Stimulated activated CD4-positive, alpha-beta T cell treated with anti-CD3 and anti-CD28 coated beads, Interleukin-2, amount 100 ng/mL, for 4 hours (primary cell): ENCODE measurements around the gene PLA2G6.
"Not testable (repeated sequence)": the region's sequence is repeated elsewhere in the genome, so short reads cannot be mapped to it uniquely, and the experiment has no call there.

ENCODE experiments used
- DNase-seq: peaks from one replicate; pipeline ENCODE4 v3.0.0-alpha.2; 2020; ENCODE audit warnings: low read depth

Gene PLA2G6

DNA sequence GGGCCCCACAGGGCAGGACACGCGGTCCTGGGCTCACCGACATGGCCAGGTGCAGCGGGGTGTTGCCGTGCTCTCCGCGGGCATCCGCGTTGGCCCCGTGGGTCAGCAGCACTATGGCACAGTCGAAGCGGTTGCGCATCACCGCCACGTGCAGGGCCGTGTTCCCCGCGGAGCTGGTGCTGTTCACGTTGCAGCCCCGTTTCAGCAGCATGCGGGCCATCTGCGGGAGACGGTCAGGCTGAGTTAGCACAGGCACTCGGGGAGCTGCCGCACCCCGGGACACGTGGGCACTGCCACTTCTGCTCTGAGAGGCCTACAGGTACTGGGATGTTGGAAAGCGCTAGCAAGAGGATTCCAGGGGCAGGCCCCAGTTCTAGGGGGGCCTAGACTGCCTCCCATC is 48.8 kb downstream of the PLA2G6 start:
- no peak for DNase-seq

DNA sequence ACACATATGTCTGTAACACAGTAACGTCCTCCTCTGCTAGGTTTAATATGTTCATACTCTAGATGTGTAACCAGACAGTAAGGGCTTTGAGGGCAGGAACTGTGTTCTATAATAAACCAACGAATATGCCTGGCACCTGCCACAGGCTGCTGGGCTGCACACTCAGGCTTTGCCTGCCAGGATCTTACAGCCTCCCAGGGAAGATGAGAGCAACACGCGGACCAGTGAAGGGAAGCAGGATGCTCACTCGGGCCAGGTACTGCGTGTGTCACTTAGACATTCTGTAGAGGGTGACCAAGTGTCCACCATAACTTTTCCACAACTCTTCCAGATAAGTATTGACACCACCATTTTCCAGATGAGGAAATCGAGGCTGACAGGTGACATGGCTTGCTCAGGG is 49.5 kb downstream of the PLA2G6 start:
- no peak for DNase-seq

DNA sequence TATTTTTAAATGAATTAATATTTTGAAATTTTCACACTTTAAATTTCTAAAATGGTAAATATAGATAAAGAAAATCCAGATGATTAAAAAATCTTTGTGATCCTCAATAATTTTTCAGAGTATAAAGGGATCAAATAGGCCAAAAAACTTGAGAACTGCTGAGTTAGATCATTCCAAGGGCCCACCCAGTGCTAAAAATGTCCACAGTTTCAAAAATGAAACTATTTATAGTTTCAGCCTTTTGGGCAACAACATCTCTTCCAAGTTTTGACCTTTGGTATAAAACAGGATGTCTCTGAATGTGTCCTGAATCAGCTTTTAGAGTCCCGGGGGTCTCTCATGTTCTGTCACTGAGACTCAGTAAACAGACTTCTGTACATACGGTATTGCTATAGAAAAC is 50.2 kb downstream of the PLA2G6 start:
- no peak for DNase-seq

DNA sequence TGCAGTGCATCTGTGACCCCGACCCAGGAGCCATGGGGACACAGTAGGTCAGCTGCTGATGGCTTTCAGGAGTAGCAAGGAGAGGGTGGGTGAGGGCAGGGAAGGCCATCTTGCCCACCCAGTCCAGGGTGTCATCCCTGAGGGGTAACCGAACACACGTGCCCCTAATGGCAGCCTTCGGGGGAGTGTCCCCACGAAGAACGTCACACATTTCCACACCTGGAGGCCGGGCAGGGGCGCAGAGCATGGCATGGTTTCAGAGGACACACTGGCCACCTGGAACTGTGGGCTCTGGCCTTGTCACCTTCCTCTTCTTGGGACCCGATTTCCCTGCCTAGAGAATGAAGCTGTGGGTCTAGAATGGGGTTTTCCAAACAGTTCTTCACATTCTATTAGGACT is 51.8 kb downstream of the PLA2G6 start:
- DNase-seq, result no peak

DNA sequence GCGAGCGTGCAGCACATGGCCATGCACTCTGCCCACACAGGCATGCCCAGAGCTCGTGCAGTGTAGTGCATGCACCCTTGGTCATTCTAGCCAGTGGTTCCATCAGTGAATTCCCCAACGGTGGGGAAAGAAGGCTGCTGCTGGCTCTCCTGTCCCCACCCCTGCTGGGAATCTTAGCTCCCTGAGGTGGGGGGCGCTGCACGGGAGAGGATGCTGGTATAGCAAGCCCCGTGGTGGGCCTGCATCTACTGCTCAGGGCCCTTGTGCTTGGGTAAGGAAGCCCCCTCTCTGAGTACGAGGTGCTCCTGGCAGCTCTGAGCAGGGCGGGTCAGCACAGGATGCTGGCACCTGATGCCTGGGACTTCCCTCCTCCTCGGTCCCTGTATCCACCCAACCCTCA is 52.6 kb downstream of the PLA2G6 start:
- no peak for DNase-seq

DNA sequence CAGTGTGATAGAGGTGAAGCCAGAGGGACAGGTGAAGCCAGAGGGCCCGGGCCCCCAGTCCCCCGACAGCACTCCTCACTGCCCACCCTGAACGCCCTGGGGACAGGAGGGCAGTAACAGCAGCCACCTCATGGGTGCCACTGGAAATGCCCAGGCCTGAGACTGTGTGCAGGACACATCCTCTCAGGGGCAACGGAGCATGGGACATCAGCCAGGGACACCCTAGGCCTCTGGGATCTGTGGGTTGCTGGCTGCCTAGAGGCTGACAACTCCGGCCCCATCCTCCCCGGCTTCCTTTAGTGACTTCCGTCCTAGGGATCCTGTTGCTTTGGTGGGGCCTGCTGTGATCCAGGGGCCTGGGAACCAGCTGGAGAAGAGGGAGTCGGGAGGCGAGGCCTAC is 53.8 kb downstream of the PLA2G6 start:
- DNase-seq, result no peak

DNA sequence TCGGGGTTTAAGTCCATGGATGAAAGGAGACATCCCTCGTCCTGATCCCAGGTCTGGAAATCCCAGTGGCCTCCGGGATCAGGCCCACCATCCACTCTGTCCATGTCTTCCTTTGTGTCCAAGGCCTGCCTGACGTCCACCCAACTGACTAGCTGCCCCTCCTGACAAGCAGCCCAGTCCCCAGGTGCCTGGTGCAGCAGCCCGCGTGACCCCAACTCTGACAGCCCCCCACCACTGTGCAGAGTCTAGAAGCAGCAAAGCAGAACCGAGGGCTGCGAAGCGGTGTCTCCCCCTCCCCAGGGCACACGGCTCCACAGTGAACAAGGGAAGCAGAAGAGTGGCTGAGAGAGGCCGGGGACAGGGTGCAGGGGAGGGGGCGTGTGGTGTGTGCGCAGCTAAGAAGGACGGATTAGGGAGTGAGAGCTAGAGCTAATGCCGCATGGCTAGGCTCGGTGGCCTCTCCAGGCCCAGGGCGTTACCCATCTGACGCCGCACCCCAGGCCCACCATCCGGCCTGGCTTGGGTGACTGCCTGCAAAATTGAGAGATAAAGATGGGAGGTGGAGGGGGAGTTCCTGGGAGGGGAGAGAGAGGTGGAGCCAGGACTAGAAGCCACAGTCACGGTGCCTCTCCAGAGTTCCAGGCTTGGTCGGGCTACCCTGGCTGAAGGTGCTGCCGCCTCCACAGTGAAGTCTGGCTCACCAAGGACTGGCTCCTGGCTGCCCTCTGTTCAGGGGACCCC is 54.5 kb downstream of the PLA2G6 start:
- no peak for DNase-seq

DNA sequence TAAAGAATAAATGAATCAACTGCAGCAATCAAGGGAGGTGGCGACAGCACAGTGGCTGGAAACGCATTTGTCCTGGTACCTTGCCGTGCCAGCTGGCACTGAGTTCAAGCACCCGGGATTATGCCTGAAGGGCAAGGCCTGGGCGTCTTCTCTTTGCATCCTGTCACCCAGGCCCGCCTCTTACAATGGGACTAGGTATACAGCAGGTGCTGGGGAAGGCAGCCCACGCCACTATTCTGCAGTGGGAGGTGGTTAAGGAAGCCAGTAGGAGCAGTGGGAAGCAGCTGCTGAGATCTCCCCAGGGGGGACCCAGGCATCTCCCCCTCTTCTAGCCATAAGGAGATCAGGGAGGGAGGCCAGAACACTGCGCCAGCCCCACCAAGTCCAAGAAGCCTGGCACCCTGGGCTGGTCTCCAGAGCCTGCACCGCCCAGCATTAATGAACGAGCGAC is 55.9 kb downstream of the PLA2G6 start:
- no peak for DNase-seq

DNA sequence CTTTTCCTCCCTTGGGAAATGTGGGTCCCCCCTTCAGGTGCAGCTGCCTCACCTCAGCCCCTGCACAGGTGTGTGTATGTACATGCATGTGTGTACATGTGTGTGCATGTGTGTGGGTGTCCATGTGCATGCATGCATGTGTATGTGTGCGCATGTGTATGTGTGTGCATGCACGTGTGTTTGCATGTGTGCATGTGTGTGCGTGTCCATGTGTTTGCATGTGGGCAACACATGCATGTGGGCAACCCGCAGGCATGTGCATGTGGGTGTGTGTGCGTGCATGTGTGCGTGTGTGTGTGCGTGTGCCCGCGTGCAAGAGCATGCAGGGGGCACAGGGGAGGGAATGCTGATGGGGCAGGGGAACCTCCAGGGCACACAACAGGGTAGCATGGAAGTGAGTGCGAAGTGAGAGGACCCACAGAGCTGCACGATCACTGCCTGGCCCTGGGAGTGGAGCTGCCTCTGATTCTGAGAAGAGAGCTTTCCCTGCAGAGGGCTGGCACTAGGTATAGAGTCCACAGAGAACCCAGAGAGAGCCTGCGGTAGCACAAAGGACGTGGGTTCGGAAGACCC is 56.5 kb downstream of the PLA2G6 start:
- DNase-seq, result no peak

DNA sequence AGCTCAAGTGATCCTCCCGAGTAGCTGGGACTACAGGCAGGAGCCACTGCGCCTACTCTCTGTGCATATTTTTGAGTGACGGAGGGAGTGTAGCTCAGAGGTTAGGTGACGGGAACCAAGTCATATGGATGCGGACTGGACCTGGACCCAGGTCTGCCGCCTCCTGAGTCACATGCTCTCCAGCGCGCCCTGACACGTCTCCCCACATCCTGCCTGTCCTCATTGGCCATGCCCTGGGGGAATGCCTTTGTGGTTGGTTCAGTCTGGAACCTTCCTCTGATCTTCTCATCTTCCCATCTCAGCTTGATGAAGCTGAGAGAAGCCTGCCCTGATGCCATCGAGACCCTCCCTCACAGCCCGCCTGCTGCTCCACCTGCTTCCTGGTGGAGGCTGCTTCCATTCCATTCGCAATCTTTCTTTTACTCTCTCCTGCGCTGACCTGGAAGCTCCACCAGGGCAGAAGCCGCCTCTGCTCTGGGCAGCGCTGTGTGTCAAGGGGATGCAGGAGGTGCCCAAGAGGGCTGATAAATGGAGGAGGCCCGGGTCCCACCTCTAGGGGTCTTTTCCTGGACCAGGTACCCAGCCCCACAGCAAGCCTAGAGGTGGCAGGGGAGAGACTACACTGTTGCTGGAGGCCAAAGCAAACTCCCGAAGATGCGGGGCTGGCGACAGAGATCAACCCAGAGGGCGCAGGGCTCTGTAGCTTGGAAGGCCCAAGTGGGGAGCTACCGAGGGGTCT is 57.2 kb downstream of the PLA2G6 start:
- no peak for DNase-seq

DNA sequence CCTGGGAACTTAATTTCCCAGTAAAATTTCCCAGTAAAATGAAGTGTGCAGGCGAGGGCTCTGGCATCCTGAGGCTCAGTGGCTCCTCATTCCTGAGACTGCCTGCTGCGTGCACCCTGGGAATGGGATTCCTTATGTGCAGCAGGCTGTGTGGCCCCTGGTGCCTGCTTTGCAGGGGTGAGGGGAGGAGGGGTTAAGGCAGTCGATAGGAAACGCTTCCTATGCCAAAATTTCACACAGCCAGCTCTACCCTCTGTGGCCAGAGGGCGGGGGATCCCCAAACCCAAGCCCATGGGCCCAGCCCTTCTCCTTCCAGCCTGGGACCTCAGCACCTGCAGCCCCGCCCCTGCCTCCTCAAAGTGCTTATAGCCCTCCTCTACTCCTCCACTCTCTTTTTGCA is 59.0 kb downstream of the PLA2G6 start:
- DNase-seq, result no peak

DNA sequence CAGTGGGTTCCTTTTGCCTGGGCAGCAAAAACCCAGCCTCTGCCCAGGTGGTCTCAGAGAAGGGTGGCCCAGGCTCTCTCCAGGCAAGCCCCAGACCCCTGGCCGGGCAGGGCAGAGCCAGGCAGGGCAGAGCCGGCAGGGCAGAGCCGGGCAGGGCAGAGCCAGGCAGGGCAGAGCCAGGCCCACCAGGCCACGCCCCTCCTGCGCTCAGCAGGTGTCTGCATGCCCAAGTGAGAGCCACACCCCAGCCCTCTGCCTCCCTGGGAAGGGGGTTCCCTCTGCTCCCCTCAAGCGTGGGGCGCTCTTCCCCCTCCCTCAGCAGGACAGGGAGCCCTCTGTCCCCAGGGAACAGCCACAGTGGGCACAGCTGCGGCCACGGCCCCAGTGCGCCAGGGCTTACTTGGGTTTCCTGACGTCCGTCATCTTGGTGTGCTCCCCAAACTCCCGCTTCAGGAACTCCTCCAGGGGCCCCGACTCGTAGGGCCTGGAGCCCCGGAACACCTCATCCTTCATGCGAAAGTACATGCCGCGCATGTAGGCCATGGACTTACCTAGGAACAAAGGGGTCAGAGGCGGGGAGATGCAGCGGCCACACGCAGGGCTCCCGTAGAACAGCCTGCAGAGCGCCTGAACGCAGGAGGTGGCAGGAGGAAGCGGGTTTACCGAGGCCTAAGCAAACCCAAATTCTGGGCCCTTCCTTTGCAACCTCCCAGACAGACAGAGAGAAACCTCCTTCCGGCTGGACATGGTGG is 61.1 kb downstream of the PLA2G6 start:
- DNase-seq, result no peak

DNA sequence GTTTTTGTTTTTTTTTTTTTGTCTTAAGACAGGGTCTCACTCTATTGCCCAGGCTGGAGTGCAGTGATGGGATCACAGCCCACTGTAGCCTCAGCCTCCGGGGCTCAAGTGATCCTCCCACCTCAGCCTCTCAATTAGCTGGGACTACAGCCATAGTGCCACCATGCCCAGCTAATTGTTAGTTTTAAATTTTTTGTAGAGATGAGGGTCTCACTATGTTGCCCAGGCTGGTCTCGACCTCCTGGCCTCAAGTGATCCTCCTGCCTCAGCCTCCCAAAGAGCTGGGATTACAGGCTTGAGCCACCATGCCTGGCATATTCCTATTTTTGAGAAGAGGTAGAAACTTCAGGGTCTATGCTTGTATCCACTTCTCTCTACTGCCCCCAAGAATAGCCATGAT is 62.9 kb downstream of the PLA2G6 start:
- DNase-seq, result not testable (repeated sequence)

DNA sequence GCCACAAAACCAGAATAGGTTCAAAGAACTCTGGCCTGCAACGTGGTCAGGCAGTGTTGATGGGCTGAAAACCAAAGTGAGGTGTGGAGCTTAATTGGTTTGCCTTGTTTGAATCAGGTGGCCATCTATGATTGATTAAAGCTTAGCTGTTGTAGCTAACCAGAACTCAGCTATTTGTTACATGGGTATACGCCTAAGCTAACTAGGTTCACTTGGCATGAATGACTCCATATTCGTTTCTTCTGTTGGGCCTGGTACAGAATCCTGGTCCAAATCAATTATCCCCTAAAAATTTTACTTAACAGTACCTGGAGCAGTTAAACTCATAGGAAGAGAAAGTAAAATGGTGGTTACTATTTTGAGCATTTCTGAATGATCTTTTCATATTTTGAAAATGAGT is 63.4 kb downstream of the PLA2G6 start:
- no peak for DNase-seq

DNA sequence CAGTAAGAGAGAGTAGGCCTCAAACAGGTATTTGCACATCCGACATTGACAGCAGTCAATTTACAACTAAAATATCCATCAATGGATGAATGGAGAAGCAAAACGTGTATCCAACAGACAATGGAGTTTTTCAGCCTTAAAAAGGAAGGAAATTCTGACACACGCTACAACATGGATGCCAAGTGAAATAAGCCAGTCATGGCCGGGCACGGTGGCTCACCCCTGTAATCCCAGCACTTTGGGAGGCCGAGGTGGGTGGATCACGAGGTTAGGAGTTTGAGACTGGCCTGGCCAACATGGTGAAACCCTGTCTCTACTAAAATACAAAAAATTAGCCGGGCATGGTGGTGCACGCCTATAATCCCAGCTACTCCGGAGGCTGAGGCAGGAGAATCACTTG is 64.1 kb downstream of the PLA2G6 start:
- not testable (repeated sequence) for DNase-seq

DNA sequence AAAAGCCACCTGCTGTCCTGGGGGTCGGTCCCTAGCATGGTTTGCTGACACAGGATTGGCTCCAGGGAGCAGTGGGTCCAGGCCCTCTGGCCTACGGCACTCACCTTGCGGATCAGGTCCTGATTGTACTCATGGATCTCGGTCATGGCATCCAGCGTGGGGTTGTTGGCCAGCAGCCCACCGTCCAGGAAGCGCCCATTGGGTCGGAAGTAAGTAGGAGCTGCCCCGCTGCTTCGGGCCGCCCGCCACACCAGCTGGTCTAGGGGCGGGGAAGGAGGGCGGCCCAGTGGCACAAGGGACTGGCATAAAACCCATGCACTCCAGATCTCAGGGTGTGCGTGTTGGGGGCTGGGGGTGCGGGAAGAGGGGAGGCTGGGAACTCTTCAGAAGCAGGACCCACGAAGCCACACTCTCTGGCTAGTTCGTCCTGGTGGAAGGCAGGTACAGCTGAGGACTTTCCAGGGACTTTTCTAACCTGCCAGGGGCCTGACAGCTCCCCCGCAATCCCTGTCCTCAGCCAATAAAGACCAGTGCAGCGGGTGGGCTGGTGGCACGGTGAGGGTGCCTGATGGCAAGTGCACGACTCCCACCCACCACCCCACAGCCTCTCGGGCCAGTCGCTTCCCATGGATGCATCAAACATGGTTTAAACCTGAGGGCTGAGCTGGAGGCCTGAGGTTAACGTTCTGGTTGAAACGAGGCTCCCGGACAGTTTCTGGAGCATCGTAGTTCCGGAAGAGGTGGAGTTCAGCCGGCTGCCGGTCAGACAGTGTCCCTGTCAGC is 66.0 kb downstream of the PLA2G6 start:
- DNase-seq, result no peak

DNA sequence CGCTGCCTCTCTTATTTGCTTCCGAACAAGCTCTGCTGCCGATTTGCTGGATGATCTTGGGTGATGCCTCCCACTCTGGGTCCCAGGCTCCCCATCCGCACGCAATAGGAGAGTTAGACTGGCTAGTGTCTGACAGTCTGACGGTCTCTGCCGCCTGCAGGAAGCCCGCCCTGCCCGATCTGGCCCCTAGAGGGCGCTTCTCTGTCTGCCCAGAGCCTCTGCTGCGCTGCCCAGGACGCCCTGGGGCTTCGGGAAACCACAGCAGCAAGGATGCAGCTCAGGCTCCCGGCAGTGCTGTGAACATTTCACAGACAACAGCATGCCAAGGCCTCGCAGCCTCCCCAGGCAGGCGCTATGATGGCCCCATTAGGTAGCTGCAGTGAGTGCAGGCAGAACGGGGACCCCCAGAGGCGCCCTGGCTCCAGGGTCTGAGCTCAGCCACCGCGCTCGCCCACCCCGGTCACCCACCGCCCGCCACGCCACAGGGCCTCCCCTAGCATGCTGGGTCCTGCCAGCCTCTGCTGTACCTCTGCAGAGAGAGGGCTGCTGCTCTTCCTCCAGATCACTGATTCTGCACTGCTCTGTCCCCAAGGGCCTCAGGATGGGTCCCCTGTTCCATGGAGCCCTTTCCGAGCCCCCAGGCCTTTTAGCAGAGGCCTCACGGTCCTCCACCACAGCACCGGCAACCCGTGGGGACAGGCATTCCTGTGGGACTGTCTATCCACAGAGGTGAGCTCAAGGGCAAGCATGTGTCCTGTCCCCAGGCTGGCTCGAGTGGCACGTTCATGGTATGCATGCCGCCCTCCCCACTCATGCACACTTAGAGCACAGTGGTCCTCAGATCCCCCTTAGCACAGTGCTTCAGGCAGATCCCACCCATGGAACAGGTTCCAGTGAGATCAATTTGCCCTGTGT is 66.9 kb downstream of the PLA2G6 start:
- peak; percentile 47 for DNase-seq

DNA sequence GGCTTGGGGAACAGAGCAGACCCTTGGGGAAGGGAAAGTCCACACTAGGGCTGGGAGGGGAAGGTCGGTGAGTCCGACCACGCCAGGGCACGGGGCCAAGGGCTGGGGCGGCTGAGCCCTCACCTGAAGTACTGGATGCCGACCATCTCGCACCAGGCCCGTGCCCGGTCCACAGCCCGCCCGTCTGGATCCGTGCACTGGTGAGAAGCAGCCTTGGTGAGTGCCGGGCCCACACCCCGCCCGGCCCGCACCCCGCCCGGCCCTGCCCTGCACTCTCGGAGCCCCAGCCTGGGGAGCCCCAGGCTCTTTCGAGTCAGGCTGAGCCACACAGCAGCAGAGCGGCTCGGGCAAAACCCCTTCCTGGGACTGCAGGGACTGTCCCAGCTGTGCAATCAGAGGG is 69.2 kb downstream of the PLA2G6 start:
- DNase-seq, result no peak

DNA sequence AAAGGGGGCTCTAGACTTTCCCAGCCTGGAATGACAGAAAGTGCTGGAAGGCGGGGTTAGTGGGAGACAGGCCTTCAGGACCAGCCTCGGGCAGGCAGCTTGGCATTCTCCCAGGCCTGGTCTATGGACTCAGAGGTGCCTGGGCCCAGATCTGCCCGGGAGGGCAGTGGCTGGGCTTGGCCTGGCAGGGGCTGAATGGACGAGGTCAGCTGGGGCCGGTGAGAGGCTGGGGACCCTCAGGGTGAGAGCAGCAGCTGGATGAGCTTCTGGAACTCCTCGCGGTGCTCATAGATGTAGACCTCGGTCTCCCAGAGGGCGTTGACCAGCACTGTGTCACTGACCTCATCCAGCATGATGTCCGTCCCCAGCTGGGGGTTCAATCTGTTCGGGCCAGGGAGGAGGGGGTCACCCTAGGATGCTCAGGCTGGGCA is 69.7 kb downstream of the PLA2G6 start:
- DNase-seq, result no peak
